RPMI8226 (cell line): ENCODE measurements around the gene CHID1.

Experiments used
- DNase-seq: peaks from one replicate; pipeline ENCODE4 v3.0.0-alpha.2; 2015

CHID1 gene

GRCh38 chr11:932435-932834 lies 21.8 kb upstream of the CHID1 start:
- no peak for DNase-seq

- DNase-seq = no peak
These were observed 20.8 kb upstream of the CHID1 start for GRCh38 chr11:931385-931784.

GRCh38 chr11:929405-929804 lies 18.8 kb upstream of the CHID1 start:
- DNase-seq = no peak

GRCh38 chr11:928786-929185 lies 18.2 kb upstream of the CHID1 start:
- no peak for DNase-seq

GRCh38 chr11:927871-928270 lies 17.3 kb upstream of the CHID1 start:
- DNase-seq = peak; percentile 79

- no peak for DNase-seq
These were observed 15.8 kb upstream of the CHID1 start for GRCh38 chr11:926341-926916.

GRCh38 chr11:925496-926301 lies 15.1 kb upstream of the CHID1 start, which contains the start of gene AP2A2:
TSS of gene AP2A2 (plus strand) at chr11:925870. CDS start at chr11:926022, 152 bp downstream.
- peak; percentile 91 for DNase-seq

- DNase-seq = no peak
These were observed 14.5 kb upstream of the CHID1 start for GRCh38 chr11:925158-925495.

GRCh38 chr11:924406-925157 lies 14.0 kb upstream of the CHID1 start:
- DNase-seq = no peak

GRCh38 chr11:923691-924405 lies 13.2 kb upstream of the CHID1 start:
- no peak for DNase-seq

GRCh38 chr11:921921-922678 lies 11.5 kb upstream of the CHID1 start:
- no peak for DNase-seq

- no peak for DNase-seq
These were observed 6.8 kb upstream of the CHID1 start for GRCh38 chr11:917426-917825.

GRCh38 chr11:914747-915501 lies 4.3 kb upstream of the CHID1 start:
- no peak for DNase-seq

GRCh38 chr11:914204-914603 lies 3.6 kb upstream of the CHID1 start:
- no peak for DNase-seq

- DNase-seq = no peak
These were observed 2.4 kb upstream of the CHID1 start for GRCh38 chr11:913043-913442.

GRCh38 chr11:912266-912665 lies 1.7 kb upstream of the CHID1 start:
- no peak for DNase-seq

GRCh38 chr11:911890-912219 lies 1.2 kb upstream of the CHID1 start:
- DNase-seq = no peak

GRCh38 chr11:911031-911889 lies 650 bp upstream of the CHID1 start:
- peak; percentile 23 for DNase-seq

- DNase-seq = peak; percentile 34
These were observed 494 bp downstream of the CHID1 start for GRCh38 chr11:910044-910588.

GRCh38 chr11:909406-909805 lies 1.2 kb downstream of the CHID1 start:
- DNase-seq = no peak

GRCh38 chr11:908273-908672 lies 2.3 kb downstream of the CHID1 start:
- no peak for DNase-seq
